SK-N-SH treated with all-trans-retinoic acid at 6 μM for 48 hours (cell line): ENCODE data around the gene PIAS2.

ENCODE experiments used
- ARNTL ChIP-seq: fragments of 450-650 bp; formaldehyde crosslinking; IDR thresholded peaks from 2 replicates; pipeline ENCODE4 v1.5.0; 2020; ENCODE audit warnings: low read depth, mild to moderate bottlenecking, moderate library complexity, borderline replicate concordance
- CSDC2 ChIP-seq: fragments of 250-450 bp; sonication (Bioruptor Pico); IDR thresholded peaks from 2 replicates; pipeline ENCODE4 v1.5.0; 2020; ENCODE audit warnings: mild to moderate bottlenecking, moderate library complexity
- ESRRG ChIP-seq: fragments of 250-450 bp; sonication (Bioruptor Pico); IDR thresholded peaks from 2 replicates; pipeline ENCODE4 v1.6.1; 2021; ENCODE audit warnings: mild to moderate bottlenecking
- GLIS3 ChIP-seq: fragments of 250-450 bp; sonication (Bioruptor Pico); IDR thresholded peaks from 2 replicates; pipeline ENCODE4 v1.5.0; 2020; ENCODE audit warnings: mild to moderate bottlenecking, moderate library complexity
- OSR1 ChIP-seq: fragments of 250-450 bp; sonication (Bioruptor Pico); IDR thresholded peaks from 2 replicates; pipeline ENCODE4 v1.8.0; 2022; ENCODE audit warnings: moderate library complexity, mild to moderate bottlenecking, inconsistent platforms
- ZC3H10 ChIP-seq: fragments of 250-450 bp; sonication (Bioruptor Pico); IDR thresholded peaks from 2 replicates; pipeline ENCODE4 v1.5.1; 2021; ENCODE audit warnings: mild to moderate bottlenecking, moderate library complexity
- ZFP30 ChIP-seq: fragments of 450-650 bp; formaldehyde crosslinking; IDR thresholded peaks from 2 replicates; pipeline ENCODE4 v1.5.0; 2022; ENCODE audit warnings: mild to moderate bottlenecking, moderate library complexity
- ZNF8 ChIP-seq: fragments of 450-650 bp; formaldehyde crosslinking; IDR thresholded peaks from 2 replicates; pipeline ENCODE4 v1.5.0; 2020; ENCODE audit warnings: mild to moderate bottlenecking, moderate library complexity
- TF ChIP-seq, protein P1 (sequence below): fragments of 250-450 bp; sonication (Bioruptor Pico); IDR thresholded peaks from 2 replicates; pipeline ENCODE4 v1.8.0; 2021; ENCODE audit warnings: low read depth, mild to moderate bottlenecking, moderate library complexity, borderline replicate concordance

DNA sequence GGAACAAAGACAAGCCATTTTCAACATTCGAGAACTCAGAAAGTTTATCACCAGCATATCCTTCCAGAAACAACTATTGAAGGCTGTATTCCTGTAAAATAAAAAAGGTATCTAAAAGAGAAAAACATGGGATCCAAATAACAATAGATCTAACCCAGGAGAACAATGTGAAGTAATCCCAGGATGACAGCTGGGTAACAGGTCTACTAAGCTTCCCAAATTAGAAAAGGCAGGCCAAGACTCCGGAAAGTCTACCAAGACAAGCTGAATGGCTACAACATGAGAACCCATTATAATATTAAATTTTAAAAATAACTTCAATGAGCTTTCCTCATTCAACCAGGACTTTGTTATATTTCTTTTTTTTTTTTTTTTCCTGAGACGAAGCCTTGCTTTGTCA is 6.5 kb downstream of the PIAS2 start:
- TF ChIP-seq ESRRG (no peak), ZC3H10 (CRISPR knock-in tag) (no peak), ARNTL (CRISPR knock-in tag) (no peak), ZFP30 (no peak), GLIS3 (CRISPR knock-in tag) (no peak), OSR1 (no peak), CSDC2 (CRISPR knock-in tag) (no peak), ZNF8 (CRISPR knock-in tag) (no peak)
- TF ChIP-seq, protein P1, sequence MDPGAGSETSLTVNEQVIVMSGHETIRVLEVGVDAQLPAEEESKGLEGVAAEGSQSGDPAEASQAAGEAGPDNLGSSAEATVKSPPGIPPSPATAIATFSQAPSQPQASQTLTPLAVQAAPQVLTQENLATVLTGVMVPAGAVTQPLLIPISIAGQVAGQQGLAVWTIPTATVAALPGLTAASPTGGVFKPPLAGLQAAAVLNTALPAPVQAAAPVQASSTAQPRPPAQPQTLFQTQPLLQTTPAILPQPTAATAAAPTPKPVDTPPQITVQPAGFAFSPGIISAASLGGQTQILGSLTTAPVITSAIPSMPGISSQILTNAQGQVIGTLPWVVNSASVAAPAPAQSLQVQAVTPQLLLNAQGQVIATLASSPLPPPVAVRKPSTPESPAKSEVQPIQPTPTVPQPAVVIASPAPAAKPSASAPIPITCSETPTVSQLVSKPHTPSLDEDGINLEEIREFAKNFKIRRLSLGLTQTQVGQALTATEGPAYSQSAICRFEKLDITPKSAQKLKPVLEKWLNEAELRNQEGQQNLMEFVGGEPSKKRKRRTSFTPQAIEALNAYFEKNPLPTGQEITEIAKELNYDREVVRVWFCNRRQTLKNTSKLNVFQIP: no peak
